CD14-positive monocyte (primary cell): Measurements from ENCODE around the gene SLCO3A1. TPM values are rescaled to one million over a fixed set of nuclear protein-coding genes. Genes with fewer than 3 reads are reported as not detected.
"Not testable (repeated sequence)": the region's sequence is repeated elsewhere in the genome, so short reads cannot be mapped to it uniquely, and the experiment has no call there.

Experiments used
- DNase-seq, 3 donors: peaks; one replicate each; pipeline ENCODE4 v3.0.0-alpha.2; 2011 to 2022
- H2AFZ ChIP-seq: 2 replicates; pipeline ENCODE4 v1.6.0; 2012; ENCODE audit warnings: mild to moderate bottlenecking, low read depth, low read length, inconsistent platforms; ENCODE audit not compliant: insufficient read depth, poor library complexity, severe bottlenecking
- H3K27ac ChIP-seq, 2 donors: 1 replicate in 1 of 2; 2 replicates in 1 of 2; pipeline ENCODE4 v1.5.1; 2012 to 2013; ENCODE audit warnings: low read length in 2 of 2, control low read depth in 1 of 2, inconsistent platforms in 1 of 2, low read depth in 1 of 2, mild to moderate bottlenecking in 1 of 2
- H3K27me3 ChIP-seq, 2 donors: one replicate each; pipeline versions ENCODE4 v1.6.0 to v1.6.1; 2011 to 2013; ENCODE audit warnings: low read length in 2 of 2; ENCODE audit not compliant: control insufficient read depth in 2 of 2, insufficient read depth in 2 of 2
- H3K36me3 ChIP-seq, 2 donors: replicated peaks in 1 of 2; 1 replicate in 1 of 2; 2 replicates in 1 of 2; pipeline versions ENCODE4 v1.5.1 to v1.6.1; 2012 to 2013; ENCODE audit warnings: low read length in 2 of 2, control low read depth in 1 of 2, inconsistent platforms in 1 of 2, mild to moderate bottlenecking in 1 of 2; ENCODE audit not compliant: insufficient read depth in 2 of 2, control insufficient read depth in 1 of 2
- H3K4me1 ChIP-seq, 2 donors: 1 replicate in 1 of 2; 2 replicates in 1 of 2; pipeline versions ENCODE4 v1.5.1 to v1.6.1; 2012 to 2013; ENCODE audit warnings: low read length in 2 of 2, control low read depth in 1 of 2, inconsistent platforms in 1 of 2, mild to moderate bottlenecking in 1 of 2, moderate library complexity in 1 of 2; ENCODE audit not compliant: insufficient read depth in 2 of 2, control insufficient read depth in 1 of 2
- H3K4me2 ChIP-seq: replicated peaks from 2 replicates; pipeline ENCODE3; 2012; ENCODE audit warnings: low read length, moderate library complexity, mild to moderate bottlenecking; ENCODE audit not compliant: poor library complexity, severe bottlenecking; ENCODE audit errors: extremely low read depth
- H3K4me3 ChIP-seq, 3 experiments: fragments of 200-600 bp in 1 of 3; sonication (generic) in 1 of 3; replicated peaks in 1 of 3; 1 replicate in 2 of 3; 2 replicates in 1 of 3; pipeline ENCODE4 v1.5.1; 2011 to 2013; ENCODE audit warnings: low read length in 3 of 3, mild to moderate bottlenecking in 3 of 3, control low read depth in 2 of 3, low read depth in 2 of 3, inconsistent platforms in 1 of 3, moderate library complexity in 1 of 3
- H3K79me2 ChIP-seq: 2 replicates; pipeline ENCODE4 v1.6.0; 2012; ENCODE audit warnings: mild to moderate bottlenecking, control low read depth, inconsistent platforms, low read length, moderate library complexity; ENCODE audit not compliant: insufficient read depth
- H3K9ac ChIP-seq: 2 replicates; pipeline ENCODE4 v1.6.0; 2017; ENCODE audit warnings: low read length, mild to moderate bottlenecking; ENCODE audit not compliant: insufficient read depth, poor library complexity, severe bottlenecking
- H3K9me3 ChIP-seq, 2 donors: replicated peaks in 1 of 2; 1 replicate in 1 of 2; 2 replicates in 1 of 2; pipeline versions ENCODE4 v1.5.1 to v1.6.1; 2012 to 2013; ENCODE audit warnings: low read length in 2 of 2, control low read depth in 1 of 2; ENCODE audit not compliant: control insufficient read depth in 1 of 2, insufficient read depth in 1 of 2
- H4K20me1 ChIP-seq: 2 replicates; pipeline ENCODE4 v1.6.0; 2012; ENCODE audit warnings: mild to moderate bottlenecking, low read length, control low read depth, moderate library complexity; ENCODE audit not compliant: insufficient read depth
- H3K27ac Mint-ChIP-seq, 7 donors: one replicate each; pipeline ENCODE4 v1.8.0; 2020; ENCODE audit warnings: mild to moderate bottlenecking in 7 of 7, mixed read lengths in 7 of 7, moderate library complexity in 6 of 7, inconsistent platforms in 2 of 7
- H3K27me3 Mint-ChIP-seq, 3 donors: one replicate each; pipeline ENCODE4 v1.8.0; 2021 to 2022; ENCODE audit warnings: low read depth in 3 of 3, mild to moderate bottlenecking in 3 of 3, mixed read lengths in 3 of 3, moderate library complexity in 3 of 3, inconsistent platforms in 1 of 3
- H3K36me3 Mint-ChIP-seq, 2 donors: one replicate each; pipeline ENCODE4 v1.8.0; 2020; ENCODE audit warnings: mixed read lengths in 2 of 2, inconsistent platforms in 1 of 2, mild to moderate bottlenecking in 1 of 2
- H3K4me1 Mint-ChIP-seq: one replicate; pipeline ENCODE4 v1.8.0; 2020; ENCODE audit warnings: mild to moderate bottlenecking, mixed read lengths
- H3K4me3 Mint-ChIP-seq, 2 donors: one replicate each; pipeline ENCODE4 v1.8.0; 2020; ENCODE audit warnings: mild to moderate bottlenecking in 2 of 2, mixed read lengths in 2 of 2, moderate library complexity in 1 of 2
- H3K9me3 Mint-ChIP-seq, 7 donors: one replicate each; pipeline ENCODE4 v1.8.0; 2020 to 2022; ENCODE audit warnings: mixed read lengths in 7 of 7, mild to moderate bottlenecking in 6 of 7, moderate library complexity in 6 of 7, inconsistent platforms in 2 of 7
- WGBS: methylation state at CpG from one replicate; pipeline ENCODE4 v1.1.5; 2013; ENCODE audit warnings: missing lambda C conversion rate; ENCODE audit not compliant: insufficient coverage; 5-methylcytosine and 5-hydroxymethylcytosine counted together
- intact Hi-C, 2 donors: fragments of 100-400 bp; cut with micrococcal nuclease; formaldehyde crosslinking; loops; one replicate each; pipeline versions ENCODE4 v1.15.0 to v1.15.1; 2023
- polyA plus RNA-seq, 3 donors: library from polyadenylated mRNA; depleted of rRNA in 1 of 3; unstranded in 2 of 3; stranded (reverse) in 1 of 3; fragments of 300-500 nt in 2 of 3; fragments of >200 nt in 1 of 3; fragmentation: Illumina TruSeq in 2 of 3; gene quantifications; 1 replicate in 2 of 3; 2 replicates in 1 of 3; pipeline ENCODE4 v1.2.3, GENCODE V29; 2012 to 2021
- TF ChIP-seq, protein P1 (sequence below): fragments of 200-600 bp; IDR thresholded peaks from one replicate; pipeline ENCODE4 v1.8.0; 2022; ENCODE audit warnings: antibody characterized with exemption, mild to moderate bottlenecking

The SLCO3A1 gene
- polyA plus RNA-seq, 3 donors: 53.7 to 76.2 (median 62.8) TPM

DNA sequence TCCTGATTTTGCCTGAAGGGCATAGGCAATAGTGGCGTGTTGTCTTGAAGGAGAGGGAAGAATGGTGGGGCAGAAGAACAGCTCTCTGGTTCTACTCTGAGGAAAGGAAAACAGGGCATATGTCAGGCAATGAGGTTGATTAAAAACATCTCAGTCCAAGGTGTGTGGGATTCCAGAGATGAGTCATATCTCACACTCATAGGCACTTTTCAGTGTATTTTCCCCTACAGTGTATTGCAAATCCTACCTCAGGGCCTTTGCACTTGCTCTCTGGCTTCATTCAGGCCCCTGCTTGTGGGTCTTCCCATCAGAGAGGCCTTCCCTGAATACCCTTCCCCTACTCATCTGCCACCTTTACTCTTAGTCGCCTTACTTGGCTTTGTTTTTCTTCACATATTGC, 107.8 kb downstream of the SLCO3A1 start:
- H3K36me3 Mint-ChIP-seq: peaks cover 7 to 16% of the 10 kb centered on the region in 2 donors

DNA sequence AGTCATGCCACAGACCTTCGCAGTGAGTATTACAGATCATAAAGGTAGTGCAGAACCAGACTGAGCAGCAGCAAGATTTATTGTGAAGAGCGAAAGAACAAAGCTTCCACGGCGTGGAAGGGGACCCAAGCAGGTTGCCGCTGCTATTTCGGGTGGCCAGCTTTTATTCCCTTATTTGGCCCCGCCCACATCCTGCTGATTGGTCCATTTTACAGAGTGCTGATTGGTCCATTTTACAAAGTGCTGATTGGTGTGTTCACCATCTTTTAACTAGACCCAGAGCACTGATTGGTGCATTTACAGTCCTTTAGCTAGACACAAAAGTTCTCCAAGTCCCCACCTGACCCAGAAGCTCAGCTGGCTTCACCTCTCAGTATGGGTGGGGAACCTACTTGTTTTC, 110.2 kb downstream of the SLCO3A1 start:
- H3K27ac ChIP-seq, H3K9me3 Mint-ChIP-seq, H3K27ac Mint-ChIP-seq, intact Hi-C loops, H3K9me3 ChIP-seq, H3K27me3 ChIP-seq, H3K27me3 Mint-ChIP-seq, H3K4me3 Mint-ChIP-seq, H3K4me3 ChIP-seq, H3K9ac ChIP-seq, H3K4me2 ChIP-seq, DNase-seq, H2AFZ ChIP-seq, H3K36me3 ChIP-seq: not testable (repeated sequence)
- peaks cover 74% of the 10 kb centered on the region for H3K79me2 ChIP-seq
- WGBS: 84% methylated on average over 6 of the region's 7 CpGs
- peaks cover 18 to 25% of the 10 kb centered on the region in 2 donors for H3K4me1 ChIP-seq
- peaks cover 44% of the 10 kb centered on the region for H3K4me1 Mint-ChIP-seq
- peaks cover 4 to 17% of the 10 kb centered on the region in 2 donors for H3K36me3 Mint-ChIP-seq
- peaks cover 55% of the 10 kb centered on the region for H4K20me1 ChIP-seq

More for the DNA sequence above, 107.8 kb downstream of the SLCO3A1 start:
- intact Hi-C loops: no loop called here
- Mint-ChIP-seq H3K27me3 (no peaks in the 10 kb centered on the region), H3K9me3 (peaks cover 3 to 7% (median 5%) of the 10 kb centered on the region in 7 donors), H3K4me1 (peaks cover 44% of the 10 kb centered on the region), H3K27ac (peak overlapping the region in 3 of 7 donors; percentile 43 to 69 (median 65)), H3K4me3 (no peak overlapping the region)
- 88% methylated on average over 1 of the region's 2 CpGs for WGBS
- Histone ChIP-seq H3K9me3 (peaks cover 0 to 4% of the 10 kb centered on the region in 2 donors), H3K79me2 (peaks cover 73% of the 10 kb centered on the region), H3K4me3 (no peak overlapping the region), H3K36me3 (peaks cover 0 to 5% of the 10 kb centered on the region in 2 donors), H3K9ac (no peak overlapping the region), H3K27ac (peak overlapping the region in 1 of 2 donors; percentile 2), H4K20me1 (peaks cover 35% of the 10 kb centered on the region), H2AFZ (no peak overlapping the region), H3K27me3 (no peaks in the 10 kb centered on the region), H3K4me2 (no peak overlapping the region), H3K4me1 (peaks cover 18 to 25% of the 10 kb centered on the region in 2 donors)
- TF ChIP-seq, protein P1, sequence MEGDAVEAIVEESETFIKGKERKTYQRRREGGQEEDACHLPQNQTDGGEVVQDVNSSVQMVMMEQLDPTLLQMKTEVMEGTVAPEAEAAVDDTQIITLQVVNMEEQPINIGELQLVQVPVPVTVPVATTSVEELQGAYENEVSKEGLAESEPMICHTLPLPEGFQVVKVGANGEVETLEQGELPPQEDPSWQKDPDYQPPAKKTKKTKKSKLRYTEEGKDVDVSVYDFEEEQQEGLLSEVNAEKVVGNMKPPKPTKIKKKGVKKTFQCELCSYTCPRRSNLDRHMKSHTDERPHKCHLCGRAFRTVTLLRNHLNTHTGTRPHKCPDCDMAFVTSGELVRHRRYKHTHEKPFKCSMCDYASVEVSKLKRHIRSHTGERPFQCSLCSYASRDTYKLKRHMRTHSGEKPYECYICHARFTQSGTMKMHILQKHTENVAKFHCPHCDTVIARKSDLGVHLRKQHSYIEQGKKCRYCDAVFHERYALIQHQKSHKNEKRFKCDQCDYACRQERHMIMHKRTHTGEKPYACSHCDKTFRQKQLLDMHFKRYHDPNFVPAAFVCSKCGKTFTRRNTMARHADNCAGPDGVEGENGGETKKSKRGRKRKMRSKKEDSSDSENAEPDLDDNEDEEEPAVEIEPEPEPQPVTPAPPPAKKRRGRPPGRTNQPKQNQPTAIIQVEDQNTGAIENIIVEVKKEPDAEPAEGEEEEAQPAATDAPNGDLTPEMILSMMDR: no peak
- DNase-seq: peak in 1 of 3 donors; percentile 31
